ENCODE measurements around the gene GFRA3.

The GFRA3 gene

GRCh38 chr5:138287246-138287645 is 12.8 kb upstream of the GFRA3 start:
- TF ChIP-seq CTCF (IDR thresholded peaks at IDR 0.05; ENCODE audit: insufficient read depth, low read length) (no peak), SPI1 (IDR thresholded peaks at IDR 0.05; ENCODE audit: borderline replicate concordance, low read depth) (peak; percentile 50; the same call in 1 of the 2 replicates)
- no peak overlapping the region for H3K4me3 ChIP-seq (replicated peaks; ENCODE audit: insufficient read depth, low read length)
- no peaks in the 10 kb centered on the region for H3K27me3 ChIP-seq (ENCODE audit: insufficient read depth, poor library complexity, severe bottlenecking)
- DNase-seq (ENCODE audit: low read depth in 1 of 2, low spot score in 1 of 2), result no peak
- H3K27ac ChIP-seq (replicated peaks), result no peak overlapping the region

- Histone ChIP-seq H3K27ac (replicated peaks) (no peak overlapping the region), H3K27me3 (ENCODE audit: insufficient read depth, poor library complexity, severe bottlenecking) (no peaks in the 10 kb centered on the region), H3K4me3 (replicated peaks; ENCODE audit: insufficient read depth, low read length) (no peak overlapping the region)
- DNase-seq (ENCODE audit: low read depth in 1 of 2, low spot score in 1 of 2), result peak; percentile 37 to 51
- TF ChIP-seq, protein P1, sequence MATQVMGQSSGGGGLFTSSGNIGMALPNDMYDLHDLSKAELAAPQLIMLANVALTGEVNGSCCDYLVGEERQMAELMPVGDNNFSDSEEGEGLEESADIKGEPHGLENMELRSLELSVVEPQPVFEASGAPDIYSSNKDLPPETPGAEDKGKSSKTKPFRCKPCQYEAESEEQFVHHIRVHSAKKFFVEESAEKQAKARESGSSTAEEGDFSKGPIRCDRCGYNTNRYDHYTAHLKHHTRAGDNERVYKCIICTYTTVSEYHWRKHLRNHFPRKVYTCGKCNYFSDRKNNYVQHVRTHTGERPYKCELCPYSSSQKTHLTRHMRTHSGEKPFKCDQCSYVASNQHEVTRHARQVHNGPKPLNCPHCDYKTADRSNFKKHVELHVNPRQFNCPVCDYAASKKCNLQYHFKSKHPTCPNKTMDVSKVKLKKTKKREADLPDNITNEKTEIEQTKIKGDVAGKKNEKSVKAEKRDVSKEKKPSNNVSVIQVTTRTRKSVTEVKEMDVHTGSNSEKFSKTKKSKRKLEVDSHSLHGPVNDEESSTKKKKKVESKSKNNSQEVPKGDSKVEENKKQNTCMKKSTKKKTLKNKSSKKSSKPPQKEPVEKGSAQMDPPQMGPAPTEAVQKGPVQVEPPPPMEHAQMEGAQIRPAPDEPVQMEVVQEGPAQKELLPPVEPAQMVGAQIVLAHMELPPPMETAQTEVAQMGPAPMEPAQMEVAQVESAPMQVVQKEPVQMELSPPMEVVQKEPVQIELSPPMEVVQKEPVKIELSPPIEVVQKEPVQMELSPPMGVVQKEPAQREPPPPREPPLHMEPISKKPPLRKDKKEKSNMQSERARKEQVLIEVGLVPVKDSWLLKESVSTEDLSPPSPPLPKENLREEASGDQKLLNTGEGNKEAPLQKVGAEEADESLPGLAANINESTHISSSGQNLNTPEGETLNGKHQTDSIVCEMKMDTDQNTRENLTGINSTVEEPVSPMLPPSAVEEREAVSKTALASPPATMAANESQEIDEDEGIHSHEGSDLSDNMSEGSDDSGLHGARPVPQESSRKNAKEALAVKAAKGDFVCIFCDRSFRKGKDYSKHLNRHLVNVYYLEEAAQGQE (IDR thresholded peaks at IDR 0.05; ENCODE audit: insufficient replicate concordance, low read depth), result no peak
- no peak for TF ChIP-seq GABPA (IDR thresholded peaks at IDR 0.05; ENCODE audit: low read depth)
Measured at GRCh38 chr5:138282920-138283742, 8.7 kb upstream of the GFRA3 start.

GRCh38 chr5:138280915-138281314 is 6.5 kb upstream of the GFRA3 start:
- Histone ChIP-seq H3K27ac (replicated peaks) (no peak overlapping the region), H3K4me3 (replicated peaks; ENCODE audit: insufficient read depth, low read length) (no peak overlapping the region), H3K27me3 (ENCODE audit: insufficient read depth, poor library complexity, severe bottlenecking) (no peaks in the 10 kb centered on the region)
- TF ChIP-seq, protein P1 (IDR thresholded peaks at IDR 0.05; ENCODE audit: insufficient replicate concordance, low read depth), result no peak
- TF ChIP-seq GABPA (IDR thresholded peaks at IDR 0.05; ENCODE audit: low read depth) (no peak), POLR2AphosphoS5 (IDR thresholded peaks at IDR 0.05; ENCODE audit: low read depth) (no peak), CTCF (IDR thresholded peaks at IDR 0.05; ENCODE audit: insufficient read depth, low read length) (no peak), SPI1 (IDR thresholded peaks at IDR 0.05; ENCODE audit: borderline replicate concordance, low read depth) (no peak)
- no peak for DNase-seq (ENCODE audit: low read depth in 1 of 2, low spot score in 1 of 2)

- no peak overlapping the region for H3K27ac ChIP-seq (replicated peaks)
Measured at GRCh38 chr5:138276402-138277054, 2.1 kb upstream of the GFRA3 start.

More at GRCh38 chr5:138276402-138277054, 2.1 kb upstream of the GFRA3 start:
- H3K27me3 ChIP-seq (ENCODE audit: insufficient read depth, poor library complexity, severe bottlenecking), result no peaks in the 10 kb centered on the region
- TF ChIP-seq, protein P1 (IDR thresholded peaks at IDR 0.05; ENCODE audit: insufficient replicate concordance, low read depth), result no peak
- TF ChIP-seq POLR2AphosphoS5 (IDR thresholded peaks at IDR 0.05; ENCODE audit: low read depth) (no peak), GABPA (IDR thresholded peaks at IDR 0.05; ENCODE audit: low read depth) (no peak), CTCF (IDR thresholded peaks at IDR 0.05; ENCODE audit: insufficient read depth, low read length) (no peak), SPI1 (IDR thresholded peaks at IDR 0.05; ENCODE audit: borderline replicate concordance, low read depth) (no peak)
- no peak overlapping the region for H3K4me3 ChIP-seq (replicated peaks; ENCODE audit: insufficient read depth, low read length)
- DNase-seq (ENCODE audit: low read depth in 1 of 2, low spot score in 1 of 2), result no peak
